ENCODE data around the gene FOXK1.

- TF ChIP-seq CTCF (IDR thresholded peaks at IDR 0.05; ENCODE audit: insufficient read depth, low read length) (no peak), SPI1 (IDR thresholded peaks at IDR 0.05; ENCODE audit: borderline replicate concordance, low read depth) (no peak), REST (IDR thresholded peaks at IDR 0.05; ENCODE audit: insufficient replicate concordance, low read depth) (no peak)
Measured at GRCh38 chr7:4818000-4818794, 136.1 kb downstream of the FOXK1 start.
